WTC11 (cell line): ENCODE data around the gene VWDE.

Source experiments
- CREB1 ChIP-seq: sonication (generic); formaldehyde crosslinking; IDR thresholded peaks from 2 replicates; pipeline ENCODE4 v1.8.0; 2023; ENCODE audit warnings: mild to moderate bottlenecking, missing genetic modification reagents
- NR1H2 ChIP-seq: sonication (generic); formaldehyde crosslinking; IDR thresholded peaks from 2 replicates; pipeline ENCODE4 v1.9.0; 2021; ENCODE audit warnings: mild to moderate bottlenecking, moderate library complexity, missing genetic modification reagents
- TF ChIP-seq, protein P1 (sequence below): fragments of 200-600 bp; IDR thresholded peaks from 2 replicates; pipeline ENCODE4 v1.8.0; 2022; ENCODE audit warnings: antibody characterized with exemption
- TF ChIP-seq, protein P2 (sequence below): sonication (generic); formaldehyde crosslinking; IDR thresholded peaks from 2 replicates; pipeline ENCODE4 v1.8.0; 2022; ENCODE audit warnings: mild to moderate bottlenecking, missing genetic modification reagents

DNA sequence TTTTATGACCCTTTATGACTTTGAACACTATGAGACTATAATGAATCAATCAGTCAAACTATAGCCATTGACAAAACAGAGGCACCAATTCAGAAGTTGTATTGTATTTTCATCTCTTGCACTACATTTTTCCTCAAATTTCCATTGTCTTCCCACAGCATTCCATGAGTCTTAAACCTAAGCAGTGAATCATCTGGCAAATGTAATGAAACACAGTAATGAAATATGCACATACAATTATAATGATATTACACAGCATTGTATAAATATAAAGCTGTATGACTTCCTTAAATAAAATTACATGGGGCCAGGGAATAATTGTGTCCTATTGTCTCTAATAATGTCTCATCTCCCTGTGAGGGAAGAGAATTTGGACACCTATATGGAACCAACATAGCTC is 45.0 kb downstream of the VWDE start:
- TF ChIP-seq, protein P1, sequence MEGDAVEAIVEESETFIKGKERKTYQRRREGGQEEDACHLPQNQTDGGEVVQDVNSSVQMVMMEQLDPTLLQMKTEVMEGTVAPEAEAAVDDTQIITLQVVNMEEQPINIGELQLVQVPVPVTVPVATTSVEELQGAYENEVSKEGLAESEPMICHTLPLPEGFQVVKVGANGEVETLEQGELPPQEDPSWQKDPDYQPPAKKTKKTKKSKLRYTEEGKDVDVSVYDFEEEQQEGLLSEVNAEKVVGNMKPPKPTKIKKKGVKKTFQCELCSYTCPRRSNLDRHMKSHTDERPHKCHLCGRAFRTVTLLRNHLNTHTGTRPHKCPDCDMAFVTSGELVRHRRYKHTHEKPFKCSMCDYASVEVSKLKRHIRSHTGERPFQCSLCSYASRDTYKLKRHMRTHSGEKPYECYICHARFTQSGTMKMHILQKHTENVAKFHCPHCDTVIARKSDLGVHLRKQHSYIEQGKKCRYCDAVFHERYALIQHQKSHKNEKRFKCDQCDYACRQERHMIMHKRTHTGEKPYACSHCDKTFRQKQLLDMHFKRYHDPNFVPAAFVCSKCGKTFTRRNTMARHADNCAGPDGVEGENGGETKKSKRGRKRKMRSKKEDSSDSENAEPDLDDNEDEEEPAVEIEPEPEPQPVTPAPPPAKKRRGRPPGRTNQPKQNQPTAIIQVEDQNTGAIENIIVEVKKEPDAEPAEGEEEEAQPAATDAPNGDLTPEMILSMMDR, result no peak
- TF ChIP-seq NR1H2 (CRISPR knock-in tag) (no peak), CREB1 (CRISPR knock-in tag) (no peak)
- TF ChIP-seq, protein P2, sequence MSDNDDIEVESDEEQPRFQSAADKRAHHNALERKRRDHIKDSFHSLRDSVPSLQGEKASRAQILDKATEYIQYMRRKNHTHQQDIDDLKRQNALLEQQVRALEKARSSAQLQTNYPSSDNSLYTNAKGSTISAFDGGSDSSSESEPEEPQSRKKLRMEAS (CRISPR knock-in tag), result no peak
